Left colon (tissue), 2 donors: ENCODE data around the gene TTC21A. TPM values are rescaled to one million over a fixed set of nuclear protein-coding genes. Genes with fewer than 3 reads are reported as not detected.
A peak's percentile ranks its signal among the peaks of the same experiment; 100 is the strongest.

Experiments used
- ATAC-seq: fragments of 200-7000 bp; cut with Tn5 transposase; one replicate; pipeline ENCODE4 v1.9.1; 2020; ENCODE audit warnings: mild to moderate bottlenecking, moderate library complexity
- DNase-seq, 2 donors: peaks; one replicate each; pipeline ENCODE4 v3.0.0-alpha.2; 2020
- intact Hi-C, 2 donors: fragments of 100-400 bp; cut with DNase I in 1 of 2; cut with micrococcal nuclease in 1 of 2; formaldehyde crosslinking; loops; one replicate each; pipeline versions ENCODE4 v1.11.2 to v1.14.0; 2022; cut with DNase I, micrococcal nuclease
- total RNA-seq, 2 donors: library from RNA; stranded (reverse); fragmentation: NEBNext Ultra II Directional; extraction: Animal tissue kit (Norgen Biotek cat#: 25700); gene quantifications; one replicate each; pipeline ENCODE4 v1.2.1, GENCODE V29; 2021
- donor health status: DM: no; HTN: no; CAD: no.
- donor health status: DM: yes; HTN: yes; CAD: no.

The TTC21A gene
- total RNA-seq, 2 donors from 2014 or later: 4.5 to 8.3 TPM

- ATAC-seq (peak; percentile 69), DNase-seq (peak; percentile 66 to 86)
Measured at GRCh38 chr3:39142067-39142466, 34.6 kb downstream of the TTC21A start.

GRCh38 chr3:39143051-39143885 lies 35.8 kb downstream of the TTC21A start:
- ATAC-seq: no peak
- intact Hi-C loops: no loop called here
- DNase-seq: peak in 1 of 2 donors; percentile 24

More at GRCh38 chr3:39142067-39142466, 34.6 kb downstream of the TTC21A start:
- intact Hi-C loops: no loop called here

- ATAC-seq: no peak
- no peak for DNase-seq
- intact Hi-C loops: no loop called here
Measured at GRCh38 chr3:39144095-39144747, 36.7 kb downstream of the TTC21A start.

GRCh38 chr3:39144748-39145380 lies 37.4 kb downstream of the TTC21A start:
- intact Hi-C loops: no loop called here
- ATAC-seq (no peak), DNase-seq (peak in 1 of 2 donors; percentile 26)

- DNase-seq (peak; percentile 74 to 86), ATAC-seq (peak; percentile 54)
- intact Hi-C loops: no loop called here
Measured at GRCh38 chr3:39146083-39146501, 38.6 kb downstream of the TTC21A start.

GRCh38 chr3:39146611-39147591 lies 39.4 kb downstream of the TTC21A start:
- DNase-seq (peak; percentile 80 to 92), ATAC-seq (peak; percentile 63)
- intact Hi-C loops: no loop called here

GRCh38 chr3:39147711-39148434 lies 40.4 kb downstream of the TTC21A start:
- intact Hi-C loops: no loop called here
- DNase-seq (peak in 1 of 2 donors; percentile 54), ATAC-seq (no peak)

- no peak for ATAC-seq
- intact Hi-C loops: no loop called here
- no peak for DNase-seq
Measured at GRCh38 chr3:39148435-39149058, 41.1 kb downstream of the TTC21A start.

- DNase-seq: no peak
- intact Hi-C loops: no loop called here
- ATAC-seq: no peak
Measured at GRCh38 chr3:39149059-39149455, 41.6 kb downstream of the TTC21A start.

GRCh38 chr3:39149498-39150147 lies 42.1 kb downstream of the TTC21A start:
- no peak for DNase-seq
- ATAC-seq: no peak
- intact Hi-C loops: no loop called here

GRCh38 chr3:39150148-39150802 lies 42.8 kb downstream of the TTC21A start:
- DNase-seq (no peak), ATAC-seq (no peak)
- intact Hi-C loops: no loop called here

- DNase-seq: peak; percentile 75 to 87
- intact Hi-C loops: no loop called here
- no peak for ATAC-seq
Measured at GRCh38 chr3:39150803-39151631, 43.5 kb downstream of the TTC21A start.

- DNase-seq (no peak), ATAC-seq (no peak)
- intact Hi-C loops: no loop called here
Measured at GRCh38 chr3:39153977-39154279, 46.4 kb downstream of the TTC21A start.

- ATAC-seq (no peak), DNase-seq (peak; percentile 53 to 62)
- intact Hi-C loops: no loop called here
Measured at GRCh38 chr3:39154280-39155021, 47.0 kb downstream of the TTC21A start.

- DNase-seq (peak in 1 of 2 donors; percentile 7), ATAC-seq (no peak)
- intact Hi-C loops: no loop called here
Measured at GRCh38 chr3:39156421-39156820, 48.9 kb downstream of the TTC21A start.
